ENCODE data around the gene TMEM43.

The TMEM43 gene

DNA sequence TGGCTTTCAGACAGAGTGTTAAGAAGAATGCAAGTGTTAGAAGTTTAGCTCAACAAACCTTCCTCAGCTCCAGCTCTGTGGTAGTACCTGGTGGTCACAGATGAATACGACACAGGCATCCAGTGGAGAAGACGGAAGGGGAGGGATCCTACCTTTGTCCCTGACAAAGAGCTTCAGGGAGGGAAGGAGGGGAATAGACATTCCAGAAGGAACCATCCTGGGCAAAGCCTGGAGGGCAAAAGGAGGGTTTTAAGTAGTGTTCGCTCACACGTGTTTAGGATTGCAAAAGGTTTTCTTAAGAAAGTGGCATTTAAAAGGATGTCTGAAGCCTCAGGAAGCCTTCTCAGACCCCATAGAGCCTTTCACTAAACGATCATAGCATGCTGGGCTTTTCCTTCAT, 3.0 kb upstream of the TMEM43 start:
- in situ Hi-C loops (cut with MboI; ENCODE audit: low sequenced_read_pairs) = no loop called here

DNA sequence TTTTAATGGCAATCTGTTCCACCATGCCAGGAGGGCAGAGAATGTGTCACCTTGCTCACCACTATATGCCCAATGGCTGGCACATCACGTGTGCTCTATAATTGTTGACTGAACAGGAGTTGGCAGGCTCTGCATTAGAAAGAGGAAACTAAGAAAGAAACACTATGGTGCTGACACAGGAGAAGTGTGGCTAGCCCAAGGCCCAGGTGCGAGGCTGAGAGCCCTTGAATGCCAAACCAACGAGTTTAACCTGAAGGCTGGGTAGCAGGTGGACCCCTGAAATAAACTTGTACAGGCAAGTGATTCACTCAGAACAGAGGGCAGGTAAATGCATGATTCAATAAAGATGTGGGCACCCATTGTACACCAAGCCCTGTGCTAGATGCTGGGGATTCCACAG, 2.6 kb upstream of the TMEM43 start:
- in situ Hi-C loops (cut with MboI; ENCODE audit: low sequenced_read_pairs) = no loop called here

DNA sequence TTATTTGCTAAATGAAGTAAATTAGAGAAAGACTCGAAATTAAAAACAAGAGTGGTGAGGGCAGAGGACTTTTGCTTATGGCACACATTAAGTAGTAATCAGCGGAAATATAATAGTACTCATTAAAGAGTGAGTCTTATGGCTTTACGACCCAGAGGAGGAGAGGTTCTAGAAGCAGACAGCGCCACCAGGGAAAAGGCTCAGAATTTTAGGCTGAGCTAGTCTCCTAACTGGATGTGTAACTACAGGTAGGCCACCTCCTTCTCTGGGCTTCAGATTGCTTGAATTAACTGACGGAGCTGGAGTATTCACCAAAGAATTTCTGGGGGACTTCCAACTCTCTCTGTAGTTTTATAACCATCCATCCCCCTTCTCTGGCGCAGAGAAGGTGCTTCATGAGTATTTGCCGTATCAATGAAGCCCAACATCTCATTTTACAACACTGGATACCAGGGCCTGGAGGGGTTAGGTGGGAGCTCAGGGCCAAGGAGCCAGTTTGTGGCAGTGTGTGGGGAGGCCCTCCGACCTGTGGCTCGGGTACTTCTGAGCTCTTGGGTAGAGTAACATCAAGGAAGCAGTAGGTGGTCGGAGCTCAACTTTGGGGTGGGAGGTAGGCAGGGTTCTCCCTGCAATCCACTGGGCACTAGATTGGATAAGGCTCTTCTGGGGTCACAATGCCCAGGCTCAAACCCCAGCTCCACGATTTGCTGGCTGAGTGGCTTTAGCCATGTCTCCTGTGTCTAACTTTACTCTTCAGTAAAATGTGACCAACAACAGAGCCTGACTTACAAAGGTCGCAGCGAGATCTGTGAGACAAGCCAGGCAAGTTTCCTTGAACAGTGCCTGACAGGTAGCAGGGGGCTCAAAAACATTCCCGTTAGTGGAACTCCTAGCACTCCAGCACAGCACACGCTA, 1.3 kb upstream of the TMEM43 start:
- in situ Hi-C loops (cut with MboI; ENCODE audit: low sequenced_read_pairs) = no loop called here

DNA sequence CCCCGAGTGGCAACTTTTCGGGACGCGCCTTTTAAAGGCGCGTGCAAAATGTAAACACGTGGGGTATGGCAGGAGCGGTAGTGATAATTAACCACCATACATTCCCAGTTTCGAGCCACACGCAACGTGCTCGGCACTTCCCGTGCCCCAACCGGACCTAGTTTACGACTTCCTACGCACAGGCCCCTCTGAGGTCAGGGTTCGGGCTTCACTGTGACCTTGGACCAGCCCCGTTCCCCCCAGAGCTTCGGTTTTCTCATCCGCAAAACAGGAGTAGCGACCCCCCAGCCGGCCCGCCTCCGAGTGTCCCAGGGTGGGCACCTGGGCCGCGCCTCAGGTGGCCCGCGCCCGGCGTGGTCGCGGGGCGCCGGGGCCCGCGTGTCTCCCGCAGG, 633 bp upstream of the TMEM43 start:
- in situ Hi-C loops (cut with MboI; ENCODE audit: low sequenced_read_pairs) = no loop called here

DNA sequence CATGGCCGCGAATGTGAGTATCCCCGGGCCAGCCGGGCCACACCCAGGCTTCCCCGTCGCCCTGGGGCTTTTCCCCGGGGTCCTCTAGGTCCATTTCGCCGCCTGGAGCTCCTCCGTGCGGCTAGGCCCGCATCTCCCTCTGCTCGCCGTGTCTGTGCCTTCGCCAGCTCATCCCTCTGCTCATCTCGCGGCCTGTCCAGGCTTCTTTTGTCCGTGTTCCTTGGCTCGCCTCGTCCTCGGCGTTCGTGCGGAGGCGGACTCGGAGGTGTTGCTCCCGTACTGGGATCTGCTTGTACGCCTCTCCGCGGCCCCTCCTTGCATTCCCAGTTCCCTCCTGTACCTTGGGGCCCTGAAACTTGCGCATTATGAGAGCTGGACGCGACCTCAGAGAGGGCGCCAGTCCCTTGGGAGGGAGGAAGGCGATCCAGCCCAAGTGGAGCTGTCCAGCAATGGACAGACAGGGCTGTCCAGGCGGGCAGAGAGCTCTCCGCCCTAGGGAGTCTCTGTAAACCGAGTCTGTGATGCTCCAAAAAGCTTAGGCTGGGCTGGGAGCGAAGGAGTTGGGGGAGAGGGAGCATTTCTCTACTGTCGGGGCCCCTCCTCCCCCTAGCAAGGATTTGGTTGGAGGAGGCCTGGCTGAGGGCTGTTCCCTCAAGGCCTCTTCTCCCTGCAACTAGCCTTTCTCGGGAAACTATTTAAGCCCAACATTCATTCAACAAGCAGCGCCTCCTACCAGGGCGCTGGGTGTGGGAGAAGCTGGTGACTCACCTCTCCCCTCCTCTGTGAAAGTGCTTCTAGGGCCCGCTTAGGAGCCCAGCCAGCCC, 553 bp downstream of the TMEM43 start:
- in situ Hi-C loops (cut with MboI; ENCODE audit: low sequenced_read_pairs) = no loop called here

DNA sequence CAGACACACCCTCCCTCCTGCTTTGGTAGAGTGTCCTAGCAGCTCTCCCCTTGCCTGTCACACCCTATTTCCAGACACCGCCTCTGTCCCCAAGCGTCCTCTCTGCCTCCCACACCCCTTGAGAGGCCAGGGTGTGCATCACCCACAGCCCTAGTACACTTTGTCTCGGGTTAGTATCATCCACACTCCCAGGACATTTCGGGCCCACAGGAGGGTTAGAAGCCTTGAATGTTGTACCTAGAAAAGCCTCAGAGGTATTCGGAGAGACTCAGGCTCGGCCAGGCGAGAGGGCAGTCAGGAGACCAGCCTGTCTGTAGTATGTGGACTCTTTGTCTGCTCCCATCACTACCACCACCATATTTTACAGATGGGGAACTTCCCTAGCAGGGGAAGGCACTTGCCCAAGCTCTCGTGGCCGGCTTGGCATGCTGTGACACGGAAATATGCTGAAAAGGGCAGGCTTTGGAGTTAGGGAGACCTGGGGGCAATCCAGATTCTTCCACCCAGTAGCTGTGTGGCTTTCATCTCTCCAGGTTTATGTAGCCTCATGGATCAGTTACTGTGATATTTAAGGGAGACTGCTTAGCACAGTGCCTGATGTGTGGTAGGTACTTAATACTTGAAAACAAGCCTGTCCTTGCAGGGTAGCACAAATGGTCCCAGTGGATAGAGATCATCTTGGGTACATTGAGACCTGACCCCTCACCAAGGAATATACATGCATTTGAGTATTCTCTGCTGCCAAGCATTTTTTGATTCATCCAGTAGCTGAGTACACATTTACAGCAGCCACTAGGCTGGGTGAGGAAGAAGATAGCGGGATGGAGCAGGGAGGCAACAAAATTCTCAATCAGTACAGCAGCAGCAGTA, 1.4 kb downstream of the TMEM43 start:
- in situ Hi-C loops (cut with MboI; ENCODE audit: low sequenced_read_pairs) = no loop called here

DNA sequence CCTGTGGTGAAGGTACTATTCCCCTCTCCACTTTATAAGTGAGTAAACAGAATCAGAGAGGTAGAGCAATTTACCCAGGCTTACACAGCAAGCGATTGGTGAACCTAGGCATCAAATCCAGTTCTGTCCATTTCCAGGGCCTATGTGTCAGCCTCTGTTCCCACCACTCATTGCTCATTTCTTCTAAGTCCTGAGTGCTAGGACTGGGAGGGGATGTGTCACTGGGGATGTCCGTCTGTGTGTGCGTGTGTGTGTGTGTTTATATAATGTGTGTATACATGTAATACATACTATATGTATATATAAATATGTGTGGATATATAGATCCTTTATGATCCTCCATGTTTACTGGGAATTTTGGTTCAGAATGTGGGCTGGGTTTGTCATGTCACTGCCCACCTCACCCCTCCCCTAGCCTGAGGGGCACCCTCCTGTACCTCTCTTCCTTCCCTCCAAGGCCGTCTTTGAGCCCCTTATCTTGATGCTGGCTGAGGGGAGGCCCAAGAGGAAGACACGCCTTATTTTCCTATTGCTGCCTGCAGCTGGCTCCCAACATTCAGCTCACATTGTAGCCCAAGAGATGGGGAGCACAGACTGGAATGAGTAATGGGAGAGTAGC, 2.1 kb downstream of the TMEM43 start:
- in situ Hi-C loops (cut with MboI; ENCODE audit: low sequenced_read_pairs) = no loop called here

DNA sequence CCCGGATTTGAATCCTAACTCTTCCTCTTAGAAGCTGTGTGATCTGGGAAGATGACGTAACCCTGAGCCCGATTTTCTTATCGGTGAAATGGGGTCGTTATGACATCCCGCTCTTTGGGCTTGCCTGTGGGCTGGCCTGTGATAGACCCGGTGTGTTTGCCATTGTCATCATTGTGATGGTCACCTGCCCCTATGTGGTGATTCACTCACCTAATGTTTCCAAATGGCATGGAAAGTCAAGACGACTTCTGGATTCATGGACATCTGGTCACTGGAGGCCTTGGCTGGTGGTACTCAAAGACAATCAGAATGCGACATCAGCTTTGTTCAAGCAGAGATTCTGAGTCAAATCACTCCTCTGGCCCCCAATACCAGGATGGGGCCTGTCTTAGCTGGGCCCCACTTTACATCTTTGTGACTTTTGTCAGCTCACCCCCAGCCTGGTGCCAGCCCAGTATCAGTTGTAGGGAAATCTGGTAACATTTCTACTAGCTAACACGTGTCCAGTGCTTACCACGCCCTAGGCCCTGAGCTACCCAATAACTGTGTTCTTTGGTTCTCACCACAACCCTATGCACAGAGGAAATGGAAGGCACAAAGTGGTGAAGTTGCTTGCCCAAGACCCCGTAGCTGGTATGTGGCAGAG, 2.8 kb downstream of the TMEM43 start:
- in situ Hi-C loops (cut with MboI; ENCODE audit: low sequenced_read_pairs) = no loop called here

DNA sequence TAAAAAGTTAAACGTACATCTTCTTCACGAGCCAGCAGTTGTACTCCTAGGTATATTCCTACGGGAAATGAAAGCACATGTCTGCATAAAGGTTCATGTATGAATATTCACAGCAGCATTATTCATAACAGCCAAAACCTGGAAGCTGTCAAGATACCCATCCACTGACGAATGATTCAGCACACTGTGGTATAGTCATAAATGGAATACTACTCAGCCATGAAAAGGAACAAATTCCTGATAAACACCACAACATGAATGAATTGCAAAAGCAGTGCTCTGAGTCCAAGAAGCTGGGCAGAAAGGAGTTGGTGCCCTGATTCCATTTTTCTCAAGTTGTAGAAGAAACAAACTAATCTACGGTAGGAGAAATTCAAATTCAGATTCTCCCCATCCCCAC, 3.9 kb downstream of the TMEM43 start:
- in situ Hi-C loops (cut with MboI; ENCODE audit: low sequenced_read_pairs) = no loop called here

DNA sequence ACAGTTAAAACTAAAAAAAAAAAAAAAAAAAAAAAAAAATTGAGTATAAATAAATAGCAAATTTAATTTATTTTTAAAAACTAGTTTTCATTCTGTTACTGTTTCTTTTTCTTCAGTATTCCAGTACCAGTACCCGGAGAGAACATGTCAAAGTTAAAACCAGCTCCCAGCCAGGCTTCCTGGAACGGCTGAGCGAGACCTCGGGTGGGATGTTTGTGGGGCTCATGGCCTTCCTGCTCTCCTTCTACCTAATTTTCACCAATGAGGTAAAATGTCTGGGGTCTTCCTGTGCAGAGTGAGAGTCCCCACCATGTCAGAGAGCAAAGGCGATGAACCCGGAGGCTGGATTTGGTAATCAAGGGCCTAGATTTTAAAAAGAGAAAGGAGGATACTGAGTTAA, 4.4 kb downstream of the TMEM43 start:
- in situ Hi-C loops (cut with MboI; ENCODE audit: low sequenced_read_pairs) = no loop called here

DNA sequence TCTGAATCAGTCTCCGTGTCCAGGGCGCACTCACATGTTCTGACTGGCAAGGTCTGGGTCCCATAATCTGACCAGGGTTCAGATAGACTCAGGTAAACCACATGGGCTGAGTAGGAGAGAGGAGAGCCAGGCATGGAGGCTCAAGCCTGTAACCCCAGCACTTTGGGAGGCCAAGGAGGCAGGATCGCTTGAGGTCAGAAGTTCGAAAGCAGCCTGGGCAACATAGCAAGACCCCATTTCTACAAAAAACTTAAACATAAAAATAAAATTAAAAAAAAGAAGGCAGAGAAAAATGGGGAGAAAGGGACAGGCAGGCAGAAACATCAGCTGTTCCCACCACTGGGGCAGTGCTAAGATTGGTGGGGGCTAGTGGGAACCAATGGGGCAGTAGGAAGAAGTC, 5.4 kb downstream of the TMEM43 start:
- in situ Hi-C loops (cut with MboI; ENCODE audit: low sequenced_read_pairs) = no loop called here

DNA sequence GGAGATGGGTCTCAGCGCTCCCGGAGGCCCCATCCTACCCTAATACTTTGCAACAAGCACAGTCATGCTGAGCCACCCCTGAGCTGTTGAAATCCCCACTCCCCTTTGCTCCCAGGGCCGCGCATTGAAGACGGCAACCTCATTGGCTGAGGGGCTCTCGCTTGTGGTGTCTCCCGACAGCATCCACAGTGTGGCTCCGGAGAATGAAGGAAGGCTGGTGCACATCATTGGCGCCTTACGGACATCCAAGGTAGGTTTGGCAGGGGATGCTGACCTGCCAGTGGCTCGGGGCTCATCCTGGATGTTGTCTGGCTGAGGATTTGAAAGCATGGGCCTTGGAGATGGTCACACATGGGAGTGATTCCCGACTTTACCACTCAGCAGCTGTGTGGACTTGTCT, 5.9 kb downstream of the TMEM43 start:
- in situ Hi-C loops (cut with MboI; ENCODE audit: low sequenced_read_pairs) = no loop called here

DNA sequence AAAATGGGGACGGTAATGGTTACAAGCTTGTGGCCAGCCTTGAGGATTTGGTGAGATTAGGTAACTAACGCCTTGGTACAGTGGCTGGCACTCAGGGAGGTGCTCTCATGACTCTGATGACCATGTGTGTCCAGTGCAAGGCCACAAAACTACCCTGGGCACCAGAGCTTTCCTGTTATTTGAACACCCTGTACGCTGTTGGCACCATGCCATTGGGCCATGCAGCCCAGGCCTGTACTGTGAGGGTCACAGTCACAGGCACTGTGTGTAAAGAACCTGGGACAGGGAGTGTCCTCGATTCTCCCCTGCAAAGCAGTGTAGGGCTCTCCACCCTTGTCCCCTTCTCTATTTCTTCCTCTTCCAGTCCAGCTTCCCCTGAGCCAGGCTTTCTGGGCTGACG, 6.3 kb downstream of the TMEM43 start:
- in situ Hi-C loops (cut with MboI; ENCODE audit: low sequenced_read_pairs) = no loop called here

DNA sequence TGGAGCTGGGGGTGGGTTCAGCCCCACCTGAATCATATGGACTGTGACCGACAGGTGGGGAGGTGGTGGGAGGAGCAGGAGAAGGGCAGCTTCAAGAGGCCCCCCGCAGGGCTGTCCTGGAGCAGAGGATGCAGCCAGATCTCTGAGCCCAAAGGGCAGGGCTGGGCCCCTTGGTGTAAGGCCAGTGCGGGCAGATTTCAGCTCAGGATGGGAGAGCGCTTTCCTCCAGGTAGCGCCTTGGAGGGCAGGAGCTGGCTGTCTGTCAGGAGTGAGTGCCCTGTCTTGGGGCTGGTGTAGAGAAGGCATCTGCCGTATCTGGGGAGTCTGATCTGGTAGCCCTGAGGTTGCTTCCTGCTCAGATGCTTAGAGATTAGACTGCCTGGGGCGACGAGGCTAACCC, 7.3 kb downstream of the TMEM43 start:
- in situ Hi-C loops (cut with MboI; ENCODE audit: low sequenced_read_pairs) = no loop called here

DNA sequence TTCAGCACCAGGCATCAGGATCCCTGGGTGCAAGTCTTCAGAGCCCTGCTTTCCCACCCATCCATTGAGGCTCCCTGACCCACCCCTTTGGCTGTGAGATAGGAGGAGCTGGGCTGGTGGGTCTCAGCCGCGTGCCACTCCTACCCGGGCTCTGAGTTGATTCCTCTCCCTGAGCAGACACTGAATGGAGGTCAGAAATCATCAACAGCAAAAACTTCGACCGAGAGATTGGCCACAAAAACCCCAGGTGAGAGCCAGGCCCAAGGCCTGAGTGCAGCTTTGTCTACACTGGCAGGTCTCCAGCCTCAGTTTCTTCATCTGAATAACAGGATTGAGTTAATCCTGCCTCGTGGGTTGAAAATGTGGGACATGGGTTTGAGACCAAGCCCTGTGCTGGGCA, 7.8 kb downstream of the TMEM43 start:
- in situ Hi-C loops (cut with MboI; ENCODE audit: low sequenced_read_pairs) = no loop called here

DNA sequence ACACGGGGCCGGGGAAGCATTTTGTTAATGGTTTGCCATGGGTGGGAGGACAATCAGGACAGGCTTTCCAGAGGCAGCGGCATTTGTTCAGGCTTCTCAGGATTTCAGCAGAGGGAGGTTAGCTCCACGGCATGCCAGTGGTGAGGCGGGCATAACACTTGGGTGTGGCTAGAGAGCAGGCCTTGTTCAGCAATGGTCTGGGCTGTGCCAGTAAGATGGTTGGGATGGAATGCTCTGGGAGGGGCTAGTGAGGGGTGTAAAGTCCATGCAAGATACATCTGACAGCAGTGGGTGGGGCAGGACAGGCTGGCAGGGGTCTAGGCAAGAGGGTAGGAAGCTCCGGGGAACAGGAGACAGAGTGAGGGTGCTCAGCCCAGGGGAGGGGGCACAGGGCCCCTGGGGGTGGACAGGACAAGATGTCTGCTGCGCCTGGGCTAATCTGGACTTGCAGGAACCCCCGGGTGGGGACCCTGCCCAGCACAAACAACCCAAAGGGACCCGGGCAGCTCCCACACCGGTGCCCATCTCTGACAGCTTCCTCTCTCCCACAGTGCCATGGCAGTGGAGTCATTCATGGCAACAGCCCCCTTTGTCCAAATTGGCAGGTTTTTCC, 8.4 kb downstream of the TMEM43 start:
- in situ Hi-C loops (cut with MboI; ENCODE audit: low sequenced_read_pairs) = no loop called here

DNA sequence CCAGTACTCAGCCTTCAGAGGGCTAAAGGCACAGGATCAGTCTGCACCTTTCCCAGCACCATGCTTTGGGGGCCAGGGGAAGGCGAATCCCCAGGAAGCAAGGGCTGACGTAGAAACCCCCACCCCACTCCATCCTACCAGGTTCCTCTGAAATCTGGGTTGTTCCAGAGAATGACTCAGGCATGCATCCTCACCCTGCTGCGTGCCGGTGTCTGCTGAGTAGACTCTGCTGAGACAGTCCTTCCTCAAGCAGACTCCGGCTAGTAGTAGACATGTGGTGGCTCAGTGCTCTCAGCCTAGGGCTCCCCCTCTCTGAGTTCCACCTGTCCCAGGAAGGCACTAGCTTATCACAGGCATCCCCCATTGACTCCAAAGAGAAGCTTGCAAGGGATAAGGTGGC, 9.0 kb downstream of the TMEM43 start:
- in situ Hi-C loops (cut with MboI; ENCODE audit: low sequenced_read_pairs) = no loop called here

DNA sequence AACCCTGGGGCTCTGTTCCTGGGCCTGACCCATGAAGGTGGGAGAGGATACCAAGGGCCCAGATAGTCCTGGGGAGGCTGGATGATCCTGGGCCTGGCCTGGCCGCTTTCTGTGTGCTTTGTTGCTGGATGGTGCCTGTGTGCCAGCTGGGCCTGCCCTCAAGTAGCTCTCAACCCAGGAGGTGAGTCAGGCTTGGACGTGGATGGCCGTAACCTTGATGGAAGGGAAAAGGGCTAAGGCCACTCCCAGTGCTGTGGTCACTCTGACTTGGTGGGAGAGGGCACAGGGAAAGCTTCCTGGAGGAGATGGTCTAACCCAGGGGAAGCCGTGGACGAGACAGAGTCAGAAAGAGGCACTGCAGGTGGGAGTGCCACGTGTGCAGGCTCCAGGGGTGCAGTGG, 9.4 kb downstream of the TMEM43 start:
- in situ Hi-C loops (cut with MboI; ENCODE audit: low sequenced_read_pairs) = no loop called here

DNA sequence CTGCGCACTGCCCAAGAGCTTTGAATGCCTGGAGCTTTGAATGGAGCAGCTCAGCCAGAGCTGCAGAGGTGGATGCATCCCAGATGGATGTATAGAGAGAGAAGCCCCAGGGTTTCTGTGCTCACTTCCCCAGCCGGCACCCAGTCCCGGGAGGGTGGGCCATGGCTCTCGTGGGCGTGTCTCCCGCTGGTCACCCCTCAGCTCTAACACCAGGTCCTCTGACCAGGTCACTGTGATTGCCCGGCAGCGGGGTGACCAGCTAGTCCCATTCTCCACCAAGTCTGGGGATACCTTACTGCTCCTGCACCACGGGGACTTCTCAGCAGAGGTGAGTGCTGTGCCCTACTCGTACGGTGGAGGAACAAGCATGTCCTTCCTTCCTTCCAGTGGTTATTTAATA, 10.7 kb downstream of the TMEM43 start:
- in situ Hi-C loops (cut with MboI; ENCODE audit: low sequenced_read_pairs) = no loop called here

DNA sequence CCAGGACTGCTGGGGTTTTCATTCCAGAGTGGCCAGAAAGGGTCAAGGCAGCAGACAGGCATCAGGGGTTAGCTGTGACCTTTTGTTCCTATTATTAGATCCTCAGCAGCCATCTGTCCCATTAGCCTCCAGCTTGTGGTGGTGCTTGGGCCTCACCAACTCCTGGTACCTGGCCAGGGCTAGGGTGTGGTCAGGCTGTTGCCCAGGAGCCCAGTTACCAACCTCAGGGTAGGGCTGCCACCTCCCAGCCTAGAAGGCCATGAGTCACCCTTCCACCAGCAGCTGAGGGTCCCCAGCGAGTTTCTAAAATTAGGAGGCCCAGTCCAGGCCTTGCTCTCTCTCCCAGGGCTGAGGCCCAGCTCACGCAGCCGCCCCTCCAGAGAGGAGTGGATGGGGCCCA, 12.2 kb downstream of the TMEM43 start:
- in situ Hi-C loops (cut with MboI; ENCODE audit: low sequenced_read_pairs) = no loop called here
